ENCODE measurements around the gene PNMA8C. TPM values are rescaled to one million over a fixed set of nuclear protein-coding genes. Genes with fewer than 3 reads are reported as not detected.
A peak's percentile ranks its signal among the peaks of the same experiment; 100 is the strongest.

Gene PNMA8C
- polyA plus RNA-seq (2013, experiment 1 of 2): 0.60 TPM
- polyA plus RNA-seq (2013, experiment 2 of 2): 0.51 TPM

DNA sequence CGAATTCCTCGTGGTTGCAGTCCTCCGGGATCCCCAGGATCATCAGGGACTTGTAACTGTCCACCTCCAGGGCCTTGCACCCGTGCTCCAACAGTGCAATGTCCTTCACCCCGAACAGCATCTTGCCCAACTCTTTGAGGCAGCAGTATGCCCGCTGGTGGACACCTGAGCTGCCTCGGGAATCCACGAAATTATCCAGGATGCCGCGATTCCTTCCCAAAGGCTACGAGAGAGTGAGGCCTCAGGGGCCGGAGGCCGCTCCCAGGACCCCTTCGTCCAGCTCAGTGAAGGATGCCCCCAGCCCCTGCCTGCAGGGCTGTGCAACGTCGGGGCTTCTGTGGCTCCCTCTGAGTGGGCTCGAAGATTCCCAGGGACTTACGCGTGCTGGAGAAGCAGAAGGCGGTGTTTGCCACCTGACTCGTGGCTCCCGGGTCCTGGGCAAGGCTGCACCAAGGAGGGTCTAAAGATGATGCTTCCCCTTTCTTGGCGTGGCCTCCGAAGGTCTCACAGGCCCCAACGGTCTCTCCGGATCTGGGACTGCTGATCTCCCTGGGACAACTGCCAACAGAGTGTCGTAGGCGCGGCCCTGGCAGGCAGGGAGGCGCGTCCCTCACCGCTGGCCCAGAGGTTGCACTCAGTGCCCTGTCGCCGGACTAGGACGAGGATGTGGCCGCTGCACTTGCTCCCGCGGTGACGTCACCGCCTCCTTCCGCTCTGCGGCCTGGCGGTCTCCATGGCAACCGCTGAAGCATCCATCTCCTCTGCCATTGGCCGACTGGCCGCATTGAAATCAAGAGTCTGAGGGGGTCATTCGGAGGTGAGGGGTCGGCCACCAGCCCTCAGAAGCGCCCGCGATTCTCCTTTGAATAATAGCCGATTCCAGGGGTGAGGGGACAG, at the start of gene PNMA8C:
Gene PNMA8C (minus strand): TSS at position 698 of the 897 bp plus-strand sequence. CDS start 577 bp downstream, at position 121.
- no peaks in the 10 kb centered on the region for H3K9me3 ChIP-seq (ENCODE audit: insufficient read depth, low read depth, low read length)
- H3K27ac ChIP-seq (ENCODE audit: low read depth, low read length): no peak within 1 kb of the TSS
- H3K4me3 ChIP-seq (ENCODE audit: low read length): peak within 1 kb of the TSS; percentile 49
- 34% methylated on average over 52 of the region's 52 CpGs for WGBS
- no peaks in the 10 kb centered on the region for H3K36me3 ChIP-seq (ENCODE audit: insufficient read depth, low read length)
- peaks cover 25% of the 10 kb centered on the region for H3K27me3 ChIP-seq (ENCODE audit: insufficient read depth, low read length)
- H3K4me1 ChIP-seq (ENCODE audit: insufficient read depth, low read length): peaks cover 7% of the 10 kb centered on the region; the same call in 1 of the 2 replicates
- H3K9ac ChIP-seq (ENCODE audit: low read depth, low read length): no peak within 1 kb of the TSS

DNA sequence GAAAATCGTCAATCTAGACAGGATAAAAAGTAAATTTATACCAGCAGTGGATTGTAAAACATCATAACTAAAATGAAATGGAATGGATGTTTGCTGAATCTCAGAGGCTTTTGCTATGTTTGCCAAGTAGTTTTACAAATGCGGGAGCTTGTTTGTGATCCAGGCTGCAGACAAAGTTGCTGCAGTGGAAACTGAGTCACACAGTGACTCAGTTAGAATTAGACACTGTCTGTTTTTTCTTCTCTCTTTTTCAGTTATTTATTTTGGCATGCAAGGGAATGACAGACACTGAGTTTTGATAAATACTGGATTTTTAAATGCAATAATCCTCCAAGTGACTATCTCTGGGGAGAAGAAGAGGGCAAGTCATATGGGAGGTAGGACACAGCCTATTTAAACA, 47.2 kb upstream of the PNMA8C start:
- Histone ChIP-seq H3K9me3 (ENCODE audit: insufficient read depth, low read depth, low read length) (no peaks in the 10 kb centered on the region), H3K27ac (ENCODE audit: low read depth, low read length) (no peak overlapping the region)
- WGBS: 88% methylated on average over 1 of the region's 2 CpGs

DNA sequence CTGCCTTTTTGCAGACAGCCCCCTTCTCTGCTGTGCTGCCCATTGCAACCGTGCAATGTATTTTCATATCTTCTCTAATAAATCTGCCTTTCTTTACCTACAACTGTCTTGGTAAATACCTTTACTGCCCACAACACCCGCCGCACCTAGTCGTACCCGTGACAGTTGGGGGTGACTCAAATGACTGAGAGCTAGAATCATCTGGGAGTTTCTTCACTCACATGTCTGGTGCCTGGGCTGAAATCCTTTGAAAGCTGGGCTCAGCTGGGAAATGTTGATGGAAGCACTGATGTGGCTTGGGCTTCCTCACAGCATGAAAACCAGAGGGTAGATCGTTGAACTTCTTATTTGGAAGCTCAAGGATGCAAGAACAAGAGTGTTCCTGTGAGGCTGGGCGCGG, 45.5 kb upstream of the PNMA8C start:
- Histone ChIP-seq H3K4me3 (ENCODE audit: low read length) (no peak overlapping the region), H3K27me3 (ENCODE audit: insufficient read depth, low read length) (peaks cover 4% of the 10 kb centered on the region; the same call in 1 of the 2 replicates), H3K9ac (ENCODE audit: low read depth, low read length) (no peak overlapping the region), H3K27ac (ENCODE audit: low read depth, low read length) (no peak overlapping the region), H3K4me1 (ENCODE audit: insufficient read depth, low read length) (peaks cover 5% of the 10 kb centered on the region; the same call in 1 of the 2 replicates), H3K9me3 (ENCODE audit: insufficient read depth, low read depth, low read length) (no peaks in the 10 kb centered on the region), H3K36me3 (ENCODE audit: insufficient read depth, low read length) (peaks cover 8% of the 10 kb centered on the region; the same call in 1 of the 2 replicates)
- 90% methylated on average over 8 of the region's 8 CpGs for WGBS

More for the DNA sequence above, 47.2 kb upstream of the PNMA8C start:
- Histone ChIP-seq H3K4me3 (ENCODE audit: low read length) (no peak overlapping the region), H3K27me3 (ENCODE audit: insufficient read depth, low read length) (peaks cover 4% of the 10 kb centered on the region; the same call in 1 of the 2 replicates), H3K36me3 (ENCODE audit: insufficient read depth, low read length) (no peaks in the 10 kb centered on the region), H3K4me1 (ENCODE audit: insufficient read depth, low read length) (peaks cover 9% of the 10 kb centered on the region), H3K9ac (ENCODE audit: low read depth, low read length) (no peak overlapping the region)

DNA sequence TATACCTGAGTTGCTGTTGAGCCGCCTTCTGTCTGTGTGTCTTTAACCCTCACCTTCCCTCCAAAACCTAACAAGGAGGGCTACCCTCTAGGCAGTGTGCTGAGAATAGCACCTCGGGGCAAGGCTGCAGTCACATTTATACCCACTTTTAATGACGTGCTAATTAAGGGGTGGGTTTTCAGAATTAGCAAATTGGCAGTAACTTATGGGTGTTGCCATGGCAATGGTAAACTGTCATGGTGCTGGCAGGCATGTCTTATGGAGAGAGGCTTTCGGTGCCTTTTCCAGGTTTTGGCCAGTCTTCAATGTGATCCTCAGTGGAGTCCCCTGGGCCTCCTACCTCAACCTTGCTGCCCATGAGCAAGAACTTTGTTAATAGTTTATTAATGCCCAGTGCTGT, 43.9 kb upstream of the PNMA8C start:
- peaks cover 4% of the 10 kb centered on the region; the same call in 1 of the 2 replicates for H3K27me3 ChIP-seq (ENCODE audit: insufficient read depth, low read length)
- H3K36me3 ChIP-seq (ENCODE audit: insufficient read depth, low read length): peaks cover 21% of the 10 kb centered on the region
- 85% methylated on average over 4 of the region's 4 CpGs for WGBS
- no peak overlapping the region for H3K4me3 ChIP-seq (ENCODE audit: low read length)
- H3K4me1 ChIP-seq (ENCODE audit: insufficient read depth, low read length): peaks cover 5% of the 10 kb centered on the region; the same call in 1 of the 2 replicates
- no peak overlapping the region for H3K27ac ChIP-seq (ENCODE audit: low read depth, low read length)
- no peak overlapping the region for H3K9ac ChIP-seq (ENCODE audit: low read depth, low read length)
- no peaks in the 10 kb centered on the region for H3K9me3 ChIP-seq (ENCODE audit: insufficient read depth, low read depth, low read length)

DNA sequence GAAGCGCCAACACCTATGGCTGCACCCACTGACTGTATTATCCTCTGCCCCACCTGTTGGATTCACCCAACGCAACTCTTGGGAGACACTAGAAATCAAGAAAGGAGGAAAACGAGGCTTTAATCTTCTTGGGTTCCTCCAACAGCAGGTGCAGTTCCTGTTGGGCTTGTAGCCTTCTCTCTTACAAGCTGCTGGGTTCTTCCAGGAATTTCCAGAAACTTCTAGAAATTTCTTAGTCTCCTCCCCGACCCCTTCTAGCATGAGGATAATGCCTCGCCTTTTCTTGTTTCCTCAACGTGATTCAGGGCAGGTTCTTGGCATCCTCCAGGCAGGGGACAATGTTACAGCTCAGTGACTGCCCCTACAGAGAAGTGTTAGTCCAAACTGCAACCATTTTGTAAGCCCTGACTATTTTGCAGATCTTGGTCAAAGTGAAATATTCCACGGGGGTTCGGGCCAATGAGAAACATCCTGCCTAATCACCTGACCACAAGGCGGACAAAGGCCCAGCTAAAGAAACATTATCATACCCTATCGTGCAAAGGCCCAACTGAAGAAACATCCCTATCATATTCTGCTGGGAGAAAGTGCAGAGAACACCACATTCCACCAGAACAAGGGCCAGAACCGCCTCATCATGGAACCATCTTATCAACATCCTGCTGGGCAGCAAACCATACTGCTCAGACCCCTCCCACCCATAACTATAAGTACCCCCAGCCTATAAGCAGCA, 43.2 kb upstream of the PNMA8C start:
- no peak overlapping the region for H3K27ac ChIP-seq (ENCODE audit: low read depth, low read length)
- H3K4me1 ChIP-seq (ENCODE audit: insufficient read depth, low read length): peaks cover 5% of the 10 kb centered on the region; the same call in 1 of the 2 replicates
- H3K9me3 ChIP-seq (ENCODE audit: insufficient read depth, low read depth, low read length): no peaks in the 10 kb centered on the region
- peaks cover 4% of the 10 kb centered on the region; the same call in 1 of the 2 replicates for H3K27me3 ChIP-seq (ENCODE audit: insufficient read depth, low read length)
- peak overlapping the region; percentile 76 for H3K4me3 ChIP-seq (ENCODE audit: low read length)
- H3K36me3 ChIP-seq (ENCODE audit: insufficient read depth, low read length): peaks cover 25% of the 10 kb centered on the region
- 66% methylated on average over 11 of the region's 11 CpGs for WGBS
- H3K9ac ChIP-seq (ENCODE audit: low read depth, low read length): peak overlapping the region; percentile 5; the same call in 1 of the 2 replicates

DNA sequence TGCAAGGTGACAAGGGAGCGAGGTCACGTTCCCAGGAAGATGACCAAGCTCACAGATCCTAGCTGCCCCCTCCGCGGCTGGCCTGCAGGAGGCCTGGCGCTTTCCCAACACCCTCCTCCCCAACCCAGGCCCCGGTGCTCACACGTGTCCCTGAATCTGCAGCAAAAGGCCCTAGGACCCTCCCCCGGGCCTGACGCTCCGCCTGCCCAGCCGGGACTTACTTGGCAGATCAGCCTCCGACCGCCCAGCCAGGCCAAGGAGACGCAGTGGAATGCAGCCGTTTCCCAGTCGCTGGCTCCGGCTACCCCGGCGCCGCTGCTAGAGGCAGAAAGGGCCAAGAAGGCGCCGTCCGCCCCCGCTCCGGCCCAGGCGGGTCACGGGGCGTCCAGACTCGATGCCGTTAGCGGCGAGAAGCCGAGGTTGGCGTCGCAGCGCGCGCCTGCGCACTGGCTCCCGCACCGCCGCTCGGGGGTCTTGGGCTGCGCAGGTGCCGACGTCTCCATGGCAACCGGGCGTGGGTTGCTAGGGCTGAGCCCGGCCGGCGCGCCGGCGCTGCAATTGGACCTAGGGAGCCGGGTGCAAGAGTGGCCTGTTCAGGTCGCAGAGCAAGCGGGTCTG, 42.5 kb upstream of the PNMA8C start, which contains the start of gene PNMA8A:
Gene PNMA8A (minus strand): TSS at position 448 of the 618 bp plus-strand sequence. CDS start 528 bp downstream, outside the sequence.
- WGBS: 1% methylated on average over 57 of the region's 57 CpGs
- Histone ChIP-seq H3K36me3 (ENCODE audit: insufficient read depth, low read length) (peaks cover 33% of the 10 kb centered on the region), H3K4me3 (ENCODE audit: low read length) (peak within 1 kb of the TSS; percentile 76), H3K27ac (ENCODE audit: low read depth, low read length) (peak within 1 kb of the TSS; percentile 60), H3K9me3 (ENCODE audit: insufficient read depth, low read depth, low read length) (no peaks in the 10 kb centered on the region), H3K4me1 (ENCODE audit: insufficient read depth, low read length) (peaks cover 5% of the 10 kb centered on the region; the same call in 1 of the 2 replicates), H3K9ac (ENCODE audit: low read depth, low read length) (peak within 1 kb of the TSS; percentile 76), H3K27me3 (ENCODE audit: insufficient read depth, low read length) (peaks cover 4% of the 10 kb centered on the region; the same call in 1 of the 2 replicates)

DNA sequence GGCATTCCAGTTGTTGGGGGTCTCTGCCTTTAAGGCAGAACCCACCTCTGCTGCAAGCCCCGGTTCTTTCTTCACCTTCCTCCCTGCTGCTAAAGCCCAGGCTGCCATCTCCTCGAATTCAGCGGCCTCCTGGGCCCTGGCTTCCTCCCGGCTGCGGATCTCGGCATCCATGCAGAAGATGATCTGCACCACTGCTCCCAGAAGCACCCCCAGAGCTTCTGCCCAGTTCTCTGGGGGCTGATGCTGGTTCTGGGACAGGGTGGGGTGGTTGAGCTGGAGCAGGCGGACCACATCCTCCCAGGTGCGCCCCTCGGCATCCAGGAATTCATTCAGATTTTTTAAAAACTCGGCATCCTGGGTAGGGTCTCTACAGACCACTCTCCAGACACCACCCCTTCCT, 41.6 kb upstream of the PNMA8C start:
- WGBS: 89% methylated on average over 10 of the region's 10 CpGs
- peaks cover 5% of the 10 kb centered on the region; the same call in 1 of the 2 replicates for H3K4me1 ChIP-seq (ENCODE audit: insufficient read depth, low read length)
- H3K36me3 ChIP-seq (ENCODE audit: insufficient read depth, low read length): peaks cover 39% of the 10 kb centered on the region
- no peaks in the 10 kb centered on the region for H3K9me3 ChIP-seq (ENCODE audit: insufficient read depth, low read depth, low read length)
- peak overlapping the region; percentile 76 for H3K4me3 ChIP-seq (ENCODE audit: low read length)
- H3K27ac ChIP-seq (ENCODE audit: low read depth, low read length): no peak overlapping the region
- peak overlapping the region; percentile 76; the same call in 1 of the 2 replicates for H3K9ac ChIP-seq (ENCODE audit: low read depth, low read length)
- H3K27me3 ChIP-seq (ENCODE audit: insufficient read depth, low read length): peaks cover 4% of the 10 kb centered on the region; the same call in 1 of the 2 replicates

DNA sequence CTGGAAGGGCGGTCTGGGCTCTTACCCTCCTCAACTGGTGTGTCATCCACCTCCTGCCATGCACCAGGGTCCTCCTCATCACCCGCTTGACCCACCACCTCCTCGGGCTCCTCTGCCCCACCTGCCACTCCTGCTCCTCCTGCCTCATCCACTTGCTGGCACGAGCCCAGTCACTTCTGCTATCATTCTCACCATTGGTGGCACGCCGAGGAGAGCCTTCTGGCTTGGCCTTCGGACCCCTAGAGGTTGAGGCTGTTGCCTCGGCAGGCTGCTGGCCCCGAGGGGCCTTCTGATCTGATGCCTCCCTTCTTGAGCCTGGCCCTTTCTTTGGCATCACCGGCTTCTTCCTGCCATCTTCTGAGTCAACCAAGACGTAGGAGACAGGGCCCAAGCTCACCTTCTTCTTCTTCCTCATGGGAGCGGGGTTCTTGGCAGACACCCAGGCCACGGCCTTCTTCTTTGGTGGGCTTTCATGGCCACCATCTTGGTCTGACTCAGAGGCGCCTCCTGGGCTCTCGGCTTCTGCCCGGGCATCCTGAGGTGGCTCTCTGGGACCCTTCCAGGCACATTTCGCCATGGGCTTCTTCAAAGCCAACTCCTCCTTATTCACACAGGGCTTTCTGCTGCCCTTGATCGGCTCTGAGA, 40.9 kb upstream of the PNMA8C start:
- Histone ChIP-seq H3K9me3 (ENCODE audit: insufficient read depth, low read depth, low read length) (no peaks in the 10 kb centered on the region), H3K4me1 (ENCODE audit: insufficient read depth, low read length) (peaks cover 5% of the 10 kb centered on the region; the same call in 1 of the 2 replicates), H3K9ac (ENCODE audit: low read depth, low read length) (no peak overlapping the region), H3K27ac (ENCODE audit: low read depth, low read length) (no peak overlapping the region), H3K4me3 (ENCODE audit: low read length) (no peak overlapping the region), H3K36me3 (ENCODE audit: insufficient read depth, low read length) (peaks cover 39% of the 10 kb centered on the region), H3K27me3 (ENCODE audit: insufficient read depth, low read length) (peaks cover 4% of the 10 kb centered on the region; the same call in 1 of the 2 replicates)
- 93% methylated on average over 18 of the region's 18 CpGs for WGBS

DNA sequence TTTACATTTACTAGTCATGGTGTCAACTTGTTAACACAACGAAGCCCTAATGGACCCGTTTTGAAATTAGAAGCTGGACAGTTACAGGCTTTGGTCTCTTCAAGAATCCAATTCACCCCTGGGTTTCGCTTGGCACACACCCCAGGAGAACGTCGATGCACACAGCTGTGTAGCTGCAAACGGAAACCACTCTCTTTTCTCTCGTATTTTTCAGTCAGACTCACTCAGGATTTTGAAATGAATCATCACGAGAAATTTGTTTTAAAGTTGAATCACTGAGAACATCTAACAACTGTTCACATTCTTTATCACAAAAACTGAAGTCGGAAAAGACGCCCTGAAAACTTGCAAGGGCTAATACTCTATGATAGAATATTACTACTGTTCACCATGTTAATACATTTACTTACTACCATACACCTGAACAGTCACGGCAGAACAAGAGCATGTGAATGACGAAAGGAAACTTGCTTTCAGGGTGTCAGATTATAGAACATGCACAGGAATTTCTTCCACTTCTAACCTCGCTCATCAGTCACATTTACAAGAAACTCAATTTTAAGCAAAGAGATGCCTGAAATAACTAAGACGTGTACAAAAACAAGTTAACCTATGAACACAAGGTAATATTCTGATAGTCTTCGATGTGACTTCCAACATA, 37.9 kb upstream of the PNMA8C start:
- Histone ChIP-seq H3K36me3 (ENCODE audit: insufficient read depth, low read length) (peaks cover 39% of the 10 kb centered on the region), H3K9me3 (ENCODE audit: insufficient read depth, low read depth, low read length) (no peaks in the 10 kb centered on the region), H3K9ac (ENCODE audit: low read depth, low read length) (no peak overlapping the region), H3K4me1 (ENCODE audit: insufficient read depth, low read length) (peaks cover under 1% of the 10 kb centered on the region; the same call in 1 of the 2 replicates), H3K27ac (ENCODE audit: low read depth, low read length) (no peak overlapping the region), H3K27me3 (ENCODE audit: insufficient read depth, low read length) (peaks cover under 1% of the 10 kb centered on the region; the same call in 1 of the 2 replicates), H3K4me3 (ENCODE audit: low read length) (no peak overlapping the region)
- 95% methylated on average over 15 of the region's 15 CpGs for WGBS

DNA sequence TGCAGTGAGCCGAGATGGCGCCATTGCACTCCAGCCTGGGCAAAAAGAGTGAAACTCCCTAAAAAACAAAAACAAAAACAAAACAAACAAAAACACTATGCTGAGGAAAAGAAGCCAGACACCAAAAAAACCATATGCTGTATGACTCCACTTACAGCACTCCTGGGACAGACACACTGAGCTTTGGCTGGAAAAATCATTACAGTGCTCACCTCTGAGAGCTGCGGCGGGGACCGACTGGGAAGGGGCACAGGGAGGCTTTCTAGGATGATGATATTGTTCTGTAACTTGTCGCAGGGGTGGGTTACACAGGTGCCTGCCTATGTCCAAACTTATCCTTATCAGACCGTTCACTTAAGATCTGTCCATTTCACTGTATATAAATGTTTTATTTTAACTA, 34.8 kb upstream of the PNMA8C start:
- no peak overlapping the region for H3K27ac ChIP-seq (ENCODE audit: low read depth, low read length)
- WGBS: 93% methylated on average over 5 of the region's 7 CpGs
- H3K9ac ChIP-seq (ENCODE audit: low read depth, low read length): no peak overlapping the region
- no peaks in the 10 kb centered on the region for H3K27me3 ChIP-seq (ENCODE audit: insufficient read depth, low read length)
- H3K4me1 ChIP-seq (ENCODE audit: insufficient read depth, low read length): no peaks in the 10 kb centered on the region
- H3K36me3 ChIP-seq (ENCODE audit: insufficient read depth, low read length): peaks cover 30% of the 10 kb centered on the region
- no peaks in the 10 kb centered on the region for H3K9me3 ChIP-seq (ENCODE audit: insufficient read depth, low read depth, low read length)
- no peak overlapping the region for H3K4me3 ChIP-seq (ENCODE audit: low read length)
